DLD1 (cell line): Measurements from ENCODE around the gene DCP1B.

Experiments used
- in situ Hi-C: cut with HindIII; loops from 2 replicates; pipeline ENCODE4 v1.10.0; 2017; ENCODE audit warnings: low sequenced_read_pairs

Gene DCP1B

GRCh38 chr12:2004113-2004929, at the start of gene DCP1B:
TSS of gene DCP1B (minus strand) at chr12:2004457. CDS start at chr12:2004431, 26 bp downstream.
- in situ Hi-C loops = no loop called here

- in situ Hi-C loops = no loop called here
Observed at GRCh38 chr12:2053691-2054090, 49.4 kb upstream of the DCP1B start.

GRCh38 chr12:2052826-2053678, 48.8 kb upstream of the DCP1B start, which contains the start of gene CACNA1C:
TSS of gene CACNA1C (plus strand) at chr12:2052987. CDS start at chr12:2053563, 576 bp downstream.
- in situ Hi-C loops = no loop called here

GRCh38 chr12:2051700-2052621, 47.7 kb upstream of the DCP1B start:
- in situ Hi-C loops = no loop called here

- in situ Hi-C loops = no loop called here
Observed at GRCh38 chr12:2049604-2050540, 45.6 kb upstream of the DCP1B start.

- in situ Hi-C loops = no loop called here
Observed at GRCh38 chr12:2047752-2048151, 43.5 kb upstream of the DCP1B start.

GRCh38 chr12:2046957-2047356, 42.7 kb upstream of the DCP1B start:
- in situ Hi-C loops = no loop called here

GRCh38 chr12:2044165-2044564, 39.9 kb upstream of the DCP1B start:
- in situ Hi-C loops = no loop called here

- in situ Hi-C loops = no loop called here
Observed at GRCh38 chr12:2043054-2043453, 38.8 kb upstream of the DCP1B start.

- in situ Hi-C loops = no loop called here
Observed at GRCh38 chr12:2039034-2039433, 34.8 kb upstream of the DCP1B start.

- in situ Hi-C loops = no loop called here
Observed at GRCh38 chr12:2035431-2036055, 31.3 kb upstream of the DCP1B start.

GRCh38 chr12:2034633-2035430, 30.6 kb upstream of the DCP1B start:
- in situ Hi-C loops = no loop called here

- in situ Hi-C loops = no loop called here
Observed at GRCh38 chr12:2032506-2032905, 28.2 kb upstream of the DCP1B start.

GRCh38 chr12:2029851-2030250, 25.6 kb upstream of the DCP1B start:
- in situ Hi-C loops = no loop called here

- in situ Hi-C loops = no loop called here
Observed at GRCh38 chr12:2027351-2027750, 23.1 kb upstream of the DCP1B start.

GRCh38 chr12:2023365-2023764, 19.1 kb upstream of the DCP1B start:
- in situ Hi-C loops = no loop called here

GRCh38 chr12:2020511-2020910, 16.3 kb upstream of the DCP1B start:
- in situ Hi-C loops = no loop called here

- in situ Hi-C loops = no loop called here
Observed at GRCh38 chr12:2019126-2019525, 14.9 kb upstream of the DCP1B start.
